IPS-18a (cell line): ENCODE measurements around the gene GNAI1.

Source experiments
- H3K27ac ChIP-seq: one replicate; pipeline ENCODE4 v1.5.1; 2013; ENCODE audit warnings: low read length
- H3K27me3 ChIP-seq: one replicate; pipeline ENCODE4 v1.6.1; 2013; ENCODE audit warnings: mild to moderate bottlenecking, low read length; ENCODE audit not compliant: control insufficient read depth, insufficient read depth
- H3K36me3 ChIP-seq: one replicate; pipeline ENCODE4 v1.6.1; 2013; ENCODE audit warnings: low read depth, low read length; ENCODE audit not compliant: control insufficient read depth
- H3K4me1 ChIP-seq: one replicate; pipeline ENCODE4 v1.6.1; 2013; ENCODE audit warnings: low read depth, low read length; ENCODE audit not compliant: control insufficient read depth
- H3K4me3 ChIP-seq: one replicate; pipeline ENCODE4 v1.5.1; 2013; ENCODE audit warnings: low read length
- H3K9ac ChIP-seq: one replicate; pipeline ENCODE4 v1.6.1; 2013; ENCODE audit warnings: mild to moderate bottlenecking, low read length, moderate library complexity
- H3K9me3 ChIP-seq: one replicate; pipeline ENCODE4 v1.6.1; 2013; ENCODE audit warnings: low read depth, low read length; ENCODE audit not compliant: control insufficient read depth

Gene GNAI1

DNA sequence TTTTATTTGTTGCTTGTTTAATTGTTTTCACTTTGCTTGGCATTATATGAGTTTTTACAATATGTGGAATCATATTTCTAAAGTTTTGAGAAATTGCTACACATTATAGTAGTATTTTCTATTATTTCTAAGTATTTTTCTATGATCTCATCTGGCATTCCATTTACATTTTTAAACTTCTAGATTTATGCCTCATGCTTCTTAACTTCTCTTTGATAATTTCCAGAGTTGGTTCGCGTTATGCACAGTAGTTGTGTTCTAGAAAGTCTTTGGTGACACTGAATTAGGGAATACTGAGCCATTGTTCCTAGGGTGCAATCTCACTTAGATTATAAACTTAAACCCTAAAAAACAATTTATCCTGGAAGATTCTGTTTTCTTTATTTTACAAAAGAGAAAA lies 129.2 kb downstream of the GNAI1 start:
- Histone ChIP-seq H3K4me1 (peaks cover 4% of the 10 kb centered on the region), H3K36me3 (no peaks in the 10 kb centered on the region), H3K4me3 (no peak overlapping the region), H3K27me3 (no peaks in the 10 kb centered on the region), H3K9ac (no peak overlapping the region), H3K9me3 (no peaks in the 10 kb centered on the region), H3K27ac (no peak overlapping the region)

DNA sequence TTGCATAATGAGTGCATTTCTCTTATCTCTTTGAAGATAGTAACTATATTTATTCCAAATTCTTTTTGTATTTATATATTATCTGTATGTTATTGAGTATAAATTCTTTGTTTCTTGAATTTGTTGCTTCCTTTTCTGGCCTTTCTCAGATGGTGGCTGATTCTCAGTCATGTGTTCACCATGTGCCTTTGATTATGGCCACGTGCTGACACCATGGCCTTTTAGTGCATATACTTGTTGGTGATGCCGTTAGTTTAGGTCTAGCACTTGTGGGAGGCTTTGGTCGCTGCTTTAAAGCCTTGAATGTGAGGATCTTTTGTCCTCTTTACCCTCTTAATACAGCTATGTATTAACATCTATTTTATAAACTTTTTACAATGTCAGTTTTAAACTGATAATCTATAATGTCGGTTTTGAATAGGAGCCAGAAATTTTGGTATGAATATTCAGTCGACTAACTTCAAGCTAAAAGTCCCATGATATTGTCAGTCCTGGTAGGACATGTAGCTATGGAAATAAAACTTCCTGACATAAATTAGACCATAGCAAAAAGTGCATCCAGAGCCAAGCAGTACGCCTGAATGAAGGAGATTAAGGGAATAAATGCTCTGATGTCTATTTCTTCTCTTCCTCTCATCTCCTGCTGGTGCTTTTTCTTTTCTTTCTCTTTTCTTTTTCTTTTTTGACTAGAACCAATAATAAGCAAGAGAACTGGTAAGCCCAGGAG lies 130.3 kb downstream of the GNAI1 start:
- Histone ChIP-seq H3K9me3 (no peaks in the 10 kb centered on the region), H3K4me1 (peaks cover 4% of the 10 kb centered on the region), H3K9ac (no peak overlapping the region), H3K4me3 (no peak overlapping the region), H3K27me3 (no peaks in the 10 kb centered on the region), H3K36me3 (no peaks in the 10 kb centered on the region), H3K27ac (no peak overlapping the region)

DNA sequence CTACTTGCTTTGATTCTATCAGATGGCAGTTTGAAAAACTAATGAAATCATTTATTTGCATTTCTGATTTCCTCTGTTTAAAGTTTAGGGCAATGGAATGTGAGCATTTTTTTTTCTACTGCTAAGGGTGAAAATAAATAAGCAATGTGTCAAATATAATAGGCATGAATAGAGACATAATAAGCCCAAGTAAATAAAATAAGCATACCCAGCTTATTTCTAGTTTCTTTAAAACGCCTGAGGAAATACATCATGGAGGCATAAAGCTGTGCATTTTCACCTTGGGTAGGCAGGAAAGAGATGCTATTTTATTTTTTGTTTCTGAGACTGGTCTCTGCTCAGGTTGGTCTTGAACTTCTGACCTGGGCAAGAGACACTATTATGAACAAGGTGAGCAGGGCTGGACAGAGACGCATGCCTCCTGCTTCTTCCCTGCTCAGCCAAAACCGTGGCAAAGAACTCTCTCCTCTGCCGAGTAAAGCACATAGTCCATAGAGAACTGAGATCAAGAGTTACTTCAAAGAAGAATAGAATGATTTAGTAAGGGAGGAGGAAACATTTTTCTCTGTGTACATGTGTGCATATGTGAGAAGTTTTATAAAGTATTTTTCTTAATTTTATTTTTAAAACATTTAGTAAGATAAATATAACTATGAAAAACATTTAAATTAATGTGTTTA lies 138.1 kb downstream of the GNAI1 start:
- H3K27me3 ChIP-seq = no peaks in the 10 kb centered on the region
- H3K27ac ChIP-seq = no peak overlapping the region
- no peak overlapping the region for H3K4me3 ChIP-seq
- H3K36me3 ChIP-seq = no peaks in the 10 kb centered on the region
- peaks cover 4% of the 10 kb centered on the region for H3K4me1 ChIP-seq
- no peak overlapping the region for H3K9ac ChIP-seq
- no peaks in the 10 kb centered on the region for H3K9me3 ChIP-seq

- no peak overlapping the region for H3K4me3 ChIP-seq
- H3K36me3 ChIP-seq = no peaks in the 10 kb centered on the region
- H3K27me3 ChIP-seq = no peaks in the 10 kb centered on the region
- no peaks in the 10 kb centered on the region for H3K9me3 ChIP-seq
- peaks cover 4% of the 10 kb centered on the region for H3K4me1 ChIP-seq
- no peak overlapping the region for H3K9ac ChIP-seq
- no peak overlapping the region for H3K27ac ChIP-seq
Measured at GRCh38 chr7:80273327-80273726, 138.7 kb downstream of the GNAI1 start.

- Histone ChIP-seq H3K4me1 (no peaks in the 10 kb centered on the region), H3K27me3 (no peaks in the 10 kb centered on the region), H3K9ac (no peak overlapping the region), H3K36me3 (no peaks in the 10 kb centered on the region), H3K27ac (no peak overlapping the region), H3K4me3 (no peak overlapping the region), H3K9me3 (no peaks in the 10 kb centered on the region)
Measured at GRCh38 chr7:80275192-80275605, 140.6 kb downstream of the GNAI1 start.
